SK-N-SH (cell line): ENCODE measurements around the gene KLF13. TPM values are rescaled to one million over a fixed set of nuclear protein-coding genes. Genes with fewer than 3 reads are reported as not detected.

Source experiments
- CTCF ChIA-PET: fragments of 300-600, 350-600 bp; formaldehyde crosslinking; extraction: SDS; loops from one replicate; lab custom pipeline; 2021; lab: Yijun Ruan, JAX
- POLR2A ChIA-PET: fragments of 350-600 bp; sonication (Branson Sonifier 250); formaldehyde crosslinking; extraction: SDS; loops from one replicate; lab custom pipeline; 2020; ENCODE audit warnings: antibody characterized with exemption, inconsistent platforms; lab: Yijun Ruan, JAX
- DNase-seq: peaks from one replicate; pipeline ENCODE4 v3.0.0; 2012
- H2AFZ ChIP-seq: fragments of 200-600 bp; sonication (generic); 2 replicates; pipeline ENCODE4 v1.8.1; 2016; ENCODE audit warnings: antibody characterized with exemption, mild to moderate bottlenecking, low read depth
- H3F3A ChIP-seq: fragments of 200-600 bp; sonication (generic); replicated peaks from 2 replicates; pipeline ENCODE3; 2016; ENCODE audit warnings: antibody characterized with exemption, mild to moderate bottlenecking; ENCODE audit not compliant: insufficient read depth
- H3K27ac ChIP-seq, 2 experiments: fragments of 200-500 bp in 1 of 2; fragments of 200-600 bp in 1 of 2; sonication (Bioruptor generic) in 1 of 2; sonication (generic), shearing (Covaris generic) in 1 of 2; 2 replicates each; pipeline versions ENCODE4 v1.5.1 to v1.6.1; 2014 to 2016; ENCODE audit warnings: low read depth in 2 of 2, inconsistent platforms in 1 of 2, low read length in 1 of 2, mild to moderate bottlenecking in 1 of 2, mixed read lengths in 1 of 2
- H3K27me3 ChIP-seq: fragments of 200-600 bp; sonication (generic), shearing (Covaris generic); 2 replicates; pipeline ENCODE4 v1.6.1; 2016; ENCODE audit warnings: mixed run types; ENCODE audit not compliant: insufficient read depth
- H3K36me3 ChIP-seq, 2 experiments: fragments of 200-500 bp in 1 of 2; fragments of 200-600 bp in 1 of 2; sonication (Bioruptor generic) in 1 of 2; sonication (generic) in 1 of 2; replicated peaks in 1 of 2; 2 replicates each; pipeline versions ENCODE3 to v1.5.1; 2014 to 2016; ENCODE audit warnings: low read length in 1 of 2, mild to moderate bottlenecking in 1 of 2; ENCODE audit not compliant: insufficient read depth in 2 of 2, control insufficient read depth in 1 of 2
- H3K4me1 ChIP-seq, 2 experiments: fragments of 200-500 bp in 1 of 2; fragments of 200-600 bp in 1 of 2; sonication (Bioruptor generic) in 1 of 2; sonication (generic), shearing (Covaris generic) in 1 of 2; 2 replicates each; pipeline versions ENCODE4 v1.5.1 to v1.6.1; 2014 to 2016; ENCODE audit warnings: low read depth in 1 of 2, low read length in 1 of 2, mixed run types in 1 of 2; ENCODE audit not compliant: insufficient read depth in 2 of 2, control insufficient read depth in 1 of 2
- H3K4me2 ChIP-seq: fragments of 200-600 bp; sonication (generic), shearing (Covaris generic); 2 replicates; pipeline ENCODE4 v1.6.1; 2017; ENCODE audit warnings: mixed run types
- H3K4me3 ChIP-seq, 2 experiments: fragments of 200-500 bp in 1 of 2; fragments of 200-600 bp in 1 of 2; sonication (Bioruptor generic) in 1 of 2; sonication (generic), shearing (Covaris generic) in 1 of 2; 2 replicates each; pipeline versions ENCODE4 v1.5.1 to v1.8.1; 2014 to 2016; ENCODE audit warnings: low read depth in 2 of 2, inconsistent platforms in 1 of 2, low read length in 1 of 2, mild to moderate bottlenecking in 1 of 2, mixed read lengths in 1 of 2, moderate library complexity in 1 of 2
- H3K79me2 ChIP-seq: fragments of 200-600 bp; sonication (generic); 2 replicates; pipeline ENCODE4 v1.8.1; 2017; ENCODE audit warnings: mild to moderate bottlenecking; ENCODE audit not compliant: insufficient read depth
- H3K9ac ChIP-seq: fragments of 200-600 bp; sonication (generic); 2 replicates; pipeline ENCODE4 v1.6.1; 2017; ENCODE audit warnings: mixed run types
- H3K9me2 ChIP-seq: fragments of 200-600 bp; sonication (generic); 2 replicates; pipeline ENCODE4 v1.6.1; 2017; ENCODE audit warnings: mixed run types
- H3K9me3 ChIP-seq: fragments of 200-600 bp; sonication (generic); 2 replicates; pipeline ENCODE4 v1.6.1; 2017; ENCODE audit warnings: mixed run types, mild to moderate bottlenecking, moderate library complexity
- H4K20me1 ChIP-seq: fragments of 200-600 bp; sonication (generic); 2 replicates; pipeline ENCODE4 v1.6.1; 2017; ENCODE audit warnings: mild to moderate bottlenecking, mixed run types; ENCODE audit not compliant: insufficient read depth
- GABPA ChIP-seq: IDR thresholded peaks from 2 replicates; pipeline ENCODE4 v1.4.0; 2012; ENCODE audit warnings: low read depth, mild to moderate bottlenecking
- GATA2 ChIP-seq: sonication (generic); formaldehyde crosslinking; IDR thresholded peaks from 2 replicates; pipeline ENCODE4 v1.5.0; 2020; ENCODE audit warnings: mild to moderate bottlenecking, missing genetic modification reagents
- JUND ChIP-seq: IDR thresholded peaks from 2 replicates; pipeline ENCODE4 v1.4.0; 2012
- MEF2A ChIP-seq: IDR thresholded peaks from 2 replicates; pipeline ENCODE4 v1.4.0; 2012; ENCODE audit warnings: low read depth, borderline replicate concordance
- NFIC ChIP-seq: IDR thresholded peaks from 2 replicates; pipeline ENCODE4 v1.4.0; 2012; ENCODE audit warnings: borderline replicate concordance
- RAD21 ChIP-seq: IDR thresholded peaks from 2 replicates; pipeline ENCODE4 v1.6.1; 2012; ENCODE audit warnings: mild to moderate bottlenecking, low read length
- RCOR1 ChIP-seq: fragments of 150-350 bp; IDR thresholded peaks from 2 replicates; pipeline ENCODE4 v1.6.1; 2017; ENCODE audit warnings: antibody characterized with exemption, low read length
- RFX5 ChIP-seq: IDR thresholded peaks from 2 replicates; pipeline ENCODE4 v1.6.1; 2012; ENCODE audit warnings: mild to moderate bottlenecking, improper control_type of control experiment, low read length
- SIN3A ChIP-seq: IDR thresholded peaks from 2 replicates; pipeline ENCODE4 v1.6.1; 2012; ENCODE audit warnings: low read depth, mild to moderate bottlenecking, low read length, moderate library complexity, borderline replicate concordance
- TCF12 ChIP-seq: IDR thresholded peaks from 2 replicates; pipeline ENCODE4 v1.4.0; 2012
- WGBS: methylation state at CpG from one replicate; pipeline ENCODE4 v1.1.6; 2017; ENCODE audit warnings: low lambda C conversion rate; 5-methylcytosine and 5-hydroxymethylcytosine counted together
- polyA plus RNA-seq, 3 experiments: library from polyadenylated mRNA; depleted of rRNA; stranded (reverse); fragments of >200 nt; gene quantifications; 2 replicates each; pipeline ENCODE4 v1.2.3, GENCODE V29; 2012
- TF ChIP-seq, protein P1 (sequence below): IDR thresholded peaks from 2 replicates; pipeline ENCODE4 v1.4.0; 2012; ENCODE audit warnings: low read depth, borderline replicate concordance
- TF ChIP-seq, protein P2 (sequence below): IDR thresholded peaks from 2 replicates; pipeline ENCODE4 v1.6.1; 2012; ENCODE audit warnings: mild to moderate bottlenecking, low read depth, low read length, moderate library complexity
- TF ChIP-seq, protein P3 (sequence below): fragments of 150-350 bp; IDR thresholded peaks from 2 replicates; pipeline ENCODE4 v1.6.1; 2016; ENCODE audit warnings: mild to moderate bottlenecking, low read depth, low read length
- TF ChIP-seq, protein P4 (sequence below): fragments of 200-600 bp; sonication (generic); IDR thresholded peaks from 2 replicates; pipeline ENCODE4 v1.6.1; 2017; ENCODE audit warnings: antibody characterized with exemption, mild to moderate bottlenecking, moderate library complexity

The KLF13 gene
- polyA plus RNA-seq, 1 of the 3 experiments (the other 2 are of a cell fraction), result 7.1 TPM

DNA sequence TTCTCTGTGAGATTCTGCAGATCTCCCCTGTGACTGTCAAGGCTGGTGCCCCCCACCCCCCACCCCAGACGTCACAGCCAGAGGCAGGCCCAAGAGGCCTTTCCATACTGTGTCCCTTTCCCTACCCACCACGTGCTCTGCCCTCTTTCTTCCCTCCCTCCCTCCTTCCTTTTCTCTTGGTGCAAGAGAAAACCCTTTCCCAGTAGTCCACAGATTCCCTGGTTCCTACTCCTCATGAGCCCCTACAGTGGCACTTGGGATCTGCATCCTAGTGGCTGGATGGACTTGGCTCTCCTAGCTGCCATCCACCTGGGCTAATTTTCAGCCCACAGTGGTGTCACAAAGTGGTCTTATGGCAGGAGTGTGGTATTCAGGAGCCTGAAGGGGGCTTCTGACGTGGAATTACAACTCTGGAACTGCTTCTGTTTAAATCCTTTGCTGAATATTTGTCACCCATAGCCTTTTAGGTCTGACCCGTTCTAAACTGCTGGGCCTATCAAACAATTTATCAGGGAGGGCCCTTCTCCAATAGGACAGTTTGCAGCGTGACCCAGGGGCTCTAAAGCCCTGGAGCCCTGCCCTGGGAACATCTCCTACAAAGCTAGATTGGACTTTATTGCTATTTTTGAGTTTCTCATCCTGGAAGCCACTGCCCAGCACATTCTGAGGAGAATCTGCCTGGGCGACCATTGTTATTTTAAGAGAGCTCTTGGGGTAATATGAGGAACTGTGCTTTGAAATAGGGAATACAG, 35.3 kb downstream of the KLF13 start:
- H4K20me1 ChIP-seq, result peaks cover 65% of the 10 kb centered on the region
- H3K27ac ChIP-seq, result peak overlapping the region in 1 of 2 experiments; percentile 4; a peak in 1 of 4 replicates
- H3K4me1 ChIP-seq, result peaks cover 0 to 86% of the 10 kb centered on the region in 2 experiments; a peak in 2 of 4 replicates
- H3K9ac ChIP-seq, result no peak overlapping the region
- H3K9me2 ChIP-seq, result no peaks in the 10 kb centered on the region
- peaks cover 41% of the 10 kb centered on the region for H3K79me2 ChIP-seq
- H3K36me3 ChIP-seq, result no peaks in the 10 kb centered on the region
- DNase-seq, result peak; percentile 55
- H3K9me3 ChIP-seq, result no peaks in the 10 kb centered on the region
- TF ChIP-seq GABPA, result peak; percentile 48
- no peak for TF ChIP-seq RFX5
- TF ChIP-seq, protein P1, sequence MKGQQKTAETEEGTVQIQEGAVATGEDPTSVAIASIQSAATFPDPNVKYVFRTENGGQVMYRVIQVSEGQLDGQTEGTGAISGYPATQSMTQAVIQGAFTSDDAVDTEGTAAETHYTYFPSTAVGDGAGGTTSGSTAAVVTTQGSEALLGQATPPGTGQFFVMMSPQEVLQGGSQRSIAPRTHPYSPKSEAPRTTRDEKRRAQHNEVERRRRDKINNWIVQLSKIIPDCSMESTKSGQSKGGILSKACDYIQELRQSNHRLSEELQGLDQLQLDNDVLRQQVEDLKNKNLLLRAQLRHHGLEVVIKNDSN, result no peak
- CTCF ChIA-PET, result interaction anchor here (0.6 to 4.6 kb wide), 5 partner anchors 11 to 149 kb away, joined by 3 to 19 read pairs (median 3); no protein-coding TSS in a partner anchor
- no peak overlapping the region for H3K4me2 ChIP-seq
- WGBS, result 80% methylated on average over 6 of the region's 6 CpGs
- no peak overlapping the region for H2AFZ ChIP-seq
- H3F3A ChIP-seq, result no peaks in the 10 kb centered on the region
- no peak overlapping the region for H3K4me3 ChIP-seq
- H3K27me3 ChIP-seq, result no peaks in the 10 kb centered on the region
- POLR2A ChIA-PET, result no interaction called here

DNA sequence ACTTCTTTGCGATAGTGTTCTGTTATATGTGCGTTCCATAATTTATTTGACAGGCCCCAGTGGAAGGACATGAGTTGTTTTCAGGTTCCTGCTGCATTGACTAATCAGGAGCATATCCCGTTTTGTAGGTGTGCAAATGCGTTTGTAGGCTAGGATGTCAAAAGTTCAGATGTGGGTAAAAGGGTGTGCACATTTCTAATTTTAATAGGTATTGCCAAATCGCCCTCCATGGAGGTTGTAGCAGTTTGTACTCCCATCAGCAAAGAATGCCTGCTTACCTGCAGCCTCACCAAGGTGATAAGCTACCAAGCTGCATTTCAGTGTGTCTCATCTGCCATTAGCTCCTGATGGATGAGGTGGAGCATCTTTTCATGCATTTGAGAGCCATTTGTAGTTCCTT, 36.3 kb downstream of the KLF13 start:
- no peaks in the 10 kb centered on the region for H3K9me3 ChIP-seq
- no peaks in the 10 kb centered on the region for H3K27me3 ChIP-seq
- no peak overlapping the region for H3K4me3 ChIP-seq
- no peak overlapping the region for H3K9ac ChIP-seq
- peaks cover 0 to 86% of the 10 kb centered on the region in 2 experiments; a peak in 2 of 4 replicates for H3K4me1 ChIP-seq
- H3K27ac ChIP-seq, result no peak overlapping the region
- peaks cover 35% of the 10 kb centered on the region for H3K79me2 ChIP-seq
- H3K9me2 ChIP-seq, result no peaks in the 10 kb centered on the region
- ChIA-PET POLR2A (no interaction called here), CTCF (interaction anchor here (0.8 to 4.6 kb wide), 4 partner anchors 16 to 148 kb away, joined by 3 to 19 read pairs (median 3); no protein-coding TSS in a partner anchor)
- TF ChIP-seq, protein P2, sequence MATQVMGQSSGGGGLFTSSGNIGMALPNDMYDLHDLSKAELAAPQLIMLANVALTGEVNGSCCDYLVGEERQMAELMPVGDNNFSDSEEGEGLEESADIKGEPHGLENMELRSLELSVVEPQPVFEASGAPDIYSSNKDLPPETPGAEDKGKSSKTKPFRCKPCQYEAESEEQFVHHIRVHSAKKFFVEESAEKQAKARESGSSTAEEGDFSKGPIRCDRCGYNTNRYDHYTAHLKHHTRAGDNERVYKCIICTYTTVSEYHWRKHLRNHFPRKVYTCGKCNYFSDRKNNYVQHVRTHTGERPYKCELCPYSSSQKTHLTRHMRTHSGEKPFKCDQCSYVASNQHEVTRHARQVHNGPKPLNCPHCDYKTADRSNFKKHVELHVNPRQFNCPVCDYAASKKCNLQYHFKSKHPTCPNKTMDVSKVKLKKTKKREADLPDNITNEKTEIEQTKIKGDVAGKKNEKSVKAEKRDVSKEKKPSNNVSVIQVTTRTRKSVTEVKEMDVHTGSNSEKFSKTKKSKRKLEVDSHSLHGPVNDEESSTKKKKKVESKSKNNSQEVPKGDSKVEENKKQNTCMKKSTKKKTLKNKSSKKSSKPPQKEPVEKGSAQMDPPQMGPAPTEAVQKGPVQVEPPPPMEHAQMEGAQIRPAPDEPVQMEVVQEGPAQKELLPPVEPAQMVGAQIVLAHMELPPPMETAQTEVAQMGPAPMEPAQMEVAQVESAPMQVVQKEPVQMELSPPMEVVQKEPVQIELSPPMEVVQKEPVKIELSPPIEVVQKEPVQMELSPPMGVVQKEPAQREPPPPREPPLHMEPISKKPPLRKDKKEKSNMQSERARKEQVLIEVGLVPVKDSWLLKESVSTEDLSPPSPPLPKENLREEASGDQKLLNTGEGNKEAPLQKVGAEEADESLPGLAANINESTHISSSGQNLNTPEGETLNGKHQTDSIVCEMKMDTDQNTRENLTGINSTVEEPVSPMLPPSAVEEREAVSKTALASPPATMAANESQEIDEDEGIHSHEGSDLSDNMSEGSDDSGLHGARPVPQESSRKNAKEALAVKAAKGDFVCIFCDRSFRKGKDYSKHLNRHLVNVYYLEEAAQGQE, result no peak
- TF ChIP-seq RCOR1 (no peak), SIN3A (no peak), NFIC (no peak), GATA2 (CRISPR knock-in tag) (no peak), RAD21 (no peak), JUND (no peak), TCF12 (no peak), MEF2A (no peak)
- TF ChIP-seq, protein P3, sequence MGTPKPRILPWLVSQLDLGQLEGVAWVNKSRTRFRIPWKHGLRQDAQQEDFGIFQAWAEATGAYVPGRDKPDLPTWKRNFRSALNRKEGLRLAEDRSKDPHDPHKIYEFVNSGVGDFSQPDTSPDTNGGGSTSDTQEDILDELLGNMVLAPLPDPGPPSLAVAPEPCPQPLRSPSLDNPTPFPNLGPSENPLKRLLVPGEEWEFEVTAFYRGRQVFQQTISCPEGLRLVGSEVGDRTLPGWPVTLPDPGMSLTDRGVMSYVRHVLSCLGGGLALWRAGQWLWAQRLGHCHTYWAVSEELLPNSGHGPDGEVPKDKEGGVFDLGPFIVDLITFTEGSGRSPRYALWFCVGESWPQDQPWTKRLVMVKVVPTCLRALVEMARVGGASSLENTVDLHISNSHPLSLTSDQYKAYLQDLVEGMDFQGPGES, result no peak
- TF ChIP-seq, protein P4, sequence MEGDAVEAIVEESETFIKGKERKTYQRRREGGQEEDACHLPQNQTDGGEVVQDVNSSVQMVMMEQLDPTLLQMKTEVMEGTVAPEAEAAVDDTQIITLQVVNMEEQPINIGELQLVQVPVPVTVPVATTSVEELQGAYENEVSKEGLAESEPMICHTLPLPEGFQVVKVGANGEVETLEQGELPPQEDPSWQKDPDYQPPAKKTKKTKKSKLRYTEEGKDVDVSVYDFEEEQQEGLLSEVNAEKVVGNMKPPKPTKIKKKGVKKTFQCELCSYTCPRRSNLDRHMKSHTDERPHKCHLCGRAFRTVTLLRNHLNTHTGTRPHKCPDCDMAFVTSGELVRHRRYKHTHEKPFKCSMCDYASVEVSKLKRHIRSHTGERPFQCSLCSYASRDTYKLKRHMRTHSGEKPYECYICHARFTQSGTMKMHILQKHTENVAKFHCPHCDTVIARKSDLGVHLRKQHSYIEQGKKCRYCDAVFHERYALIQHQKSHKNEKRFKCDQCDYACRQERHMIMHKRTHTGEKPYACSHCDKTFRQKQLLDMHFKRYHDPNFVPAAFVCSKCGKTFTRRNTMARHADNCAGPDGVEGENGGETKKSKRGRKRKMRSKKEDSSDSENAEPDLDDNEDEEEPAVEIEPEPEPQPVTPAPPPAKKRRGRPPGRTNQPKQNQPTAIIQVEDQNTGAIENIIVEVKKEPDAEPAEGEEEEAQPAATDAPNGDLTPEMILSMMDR, result no peak
- no peak for DNase-seq
- no peaks in the 10 kb centered on the region for H3K36me3 ChIP-seq
- WGBS, result 65% methylated on average over 5 of the region's 5 CpGs
- peaks cover 58% of the 10 kb centered on the region for H4K20me1 ChIP-seq
- H3K4me2 ChIP-seq, result no peak overlapping the region
- no peaks in the 10 kb centered on the region for H3F3A ChIP-seq
- no peak overlapping the region for H2AFZ ChIP-seq
